ENCODE data around the gene SS18L1. TPM values are rescaled to one million over a fixed set of nuclear protein-coding genes. Genes with fewer than 3 reads are reported as not detected.

The SS18L1 gene
- total and polyA plus RNA-seq, 12 donors: 9.0 to 45.7 (median 14.4) TPM

DNA sequence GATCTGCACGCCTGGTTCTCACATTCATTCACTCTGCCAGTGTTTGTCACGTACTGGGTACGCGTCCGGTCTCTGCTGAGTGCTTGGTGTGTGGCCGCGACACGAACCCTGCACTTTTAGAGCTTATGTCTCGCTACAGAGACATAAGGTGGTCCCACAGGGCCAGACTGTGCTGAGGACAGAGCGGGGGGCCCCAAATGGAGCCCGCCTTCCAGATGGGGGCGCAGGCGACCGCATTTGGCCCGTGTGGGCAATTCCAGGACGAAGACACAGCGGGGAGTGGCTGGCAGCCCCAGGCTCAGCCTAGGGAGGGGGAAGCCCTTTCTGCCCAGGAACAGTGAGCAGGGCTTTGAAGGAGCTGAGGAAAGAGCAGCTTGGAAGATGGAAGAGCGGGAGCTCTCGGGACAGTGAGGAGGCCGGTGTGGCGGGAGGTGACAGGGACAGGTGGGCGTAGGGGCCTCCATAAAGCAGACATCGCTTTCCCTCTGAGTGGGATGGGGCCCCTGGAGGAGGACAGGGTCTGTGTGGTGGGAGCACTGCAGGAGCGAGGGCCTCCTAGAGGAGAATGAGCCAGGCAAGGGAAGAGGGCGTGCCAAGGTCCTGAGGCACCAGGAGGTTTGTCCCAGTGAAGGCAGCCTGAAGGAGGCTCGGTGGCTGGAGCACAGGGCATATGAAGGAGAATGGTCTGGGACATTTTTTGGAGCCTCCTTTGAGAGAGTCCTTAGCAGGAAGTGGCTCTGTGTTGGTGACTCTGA is 31.5 kb downstream of the SS18L1 start:
- Histone ChIP-seq H3K27ac (no peak overlapping the region), H3K4me1 (replicated peaks in 1 of 2) (no peaks in the 10 kb centered on the region), H3K36me3 (replicated peaks in 1 of 2) (peaks cover 0 to 20% of the 10 kb centered on the region in 2 donors), H3K9me3 (replicated peaks in 1 of 3) (no peaks in the 10 kb centered on the region), H3K4me3 (no peak overlapping the region), H3K27me3 (no peaks in the 10 kb centered on the region)
- 95 to 97% (median 96%) methylated on average over 26 of the region's 26 CpGs for WGBS, 4 donors
- intact Hi-C loops (cut with DNase I): no loop called here
- no peak for DNase-seq
- TF ChIP-seq, protein P1, sequence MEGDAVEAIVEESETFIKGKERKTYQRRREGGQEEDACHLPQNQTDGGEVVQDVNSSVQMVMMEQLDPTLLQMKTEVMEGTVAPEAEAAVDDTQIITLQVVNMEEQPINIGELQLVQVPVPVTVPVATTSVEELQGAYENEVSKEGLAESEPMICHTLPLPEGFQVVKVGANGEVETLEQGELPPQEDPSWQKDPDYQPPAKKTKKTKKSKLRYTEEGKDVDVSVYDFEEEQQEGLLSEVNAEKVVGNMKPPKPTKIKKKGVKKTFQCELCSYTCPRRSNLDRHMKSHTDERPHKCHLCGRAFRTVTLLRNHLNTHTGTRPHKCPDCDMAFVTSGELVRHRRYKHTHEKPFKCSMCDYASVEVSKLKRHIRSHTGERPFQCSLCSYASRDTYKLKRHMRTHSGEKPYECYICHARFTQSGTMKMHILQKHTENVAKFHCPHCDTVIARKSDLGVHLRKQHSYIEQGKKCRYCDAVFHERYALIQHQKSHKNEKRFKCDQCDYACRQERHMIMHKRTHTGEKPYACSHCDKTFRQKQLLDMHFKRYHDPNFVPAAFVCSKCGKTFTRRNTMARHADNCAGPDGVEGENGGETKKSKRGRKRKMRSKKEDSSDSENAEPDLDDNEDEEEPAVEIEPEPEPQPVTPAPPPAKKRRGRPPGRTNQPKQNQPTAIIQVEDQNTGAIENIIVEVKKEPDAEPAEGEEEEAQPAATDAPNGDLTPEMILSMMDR (IDR thresholded peaks at IDR 0.05): no peak
- no peak for TF ChIP-seq POLR2A (IDR thresholded peaks at IDR 0.05)

DNA sequence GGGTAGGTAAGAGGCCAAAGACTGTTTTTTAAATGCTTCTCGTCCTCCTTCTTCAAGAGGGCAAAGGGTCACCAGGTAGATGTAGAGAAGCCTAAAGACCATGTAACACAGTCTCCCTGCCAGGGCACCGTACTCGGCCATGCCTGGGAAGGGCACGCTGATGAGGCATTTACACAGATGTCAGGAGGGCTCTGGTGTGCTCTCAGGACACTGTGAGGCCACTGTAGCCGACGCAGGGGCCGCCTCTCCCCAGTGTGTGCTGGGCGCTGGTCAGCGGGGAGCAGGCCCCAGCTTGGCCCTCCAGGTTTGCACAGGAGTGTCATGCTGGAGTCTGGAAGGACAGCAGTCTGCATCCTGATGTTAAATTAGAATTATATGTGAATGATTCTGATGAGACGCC is 32.1 kb downstream of the SS18L1 start:
- no peak for TF ChIP-seq POLR2A (IDR thresholded peaks at IDR 0.05)
- TF ChIP-seq, protein P1 (IDR thresholded peaks at IDR 0.05): no peak
- DNase-seq: no peak
- 89 to 100% (median 95%) methylated on average over 2 to 10 of the region's 10 CpGs for WGBS, 4 donors
- peaks cover 0 to 20% of the 10 kb centered on the region in 2 donors for H3K36me3 ChIP-seq (replicated peaks in 1 of 2)
- H3K27ac ChIP-seq: no peak overlapping the region
- H3K4me1 ChIP-seq (replicated peaks in 1 of 2): no peaks in the 10 kb centered on the region
- H3K27me3 ChIP-seq: no peaks in the 10 kb centered on the region
- no peak overlapping the region for H3K4me3 ChIP-seq
- intact Hi-C loops (cut with DNase I): no loop called here
- H3K9me3 ChIP-seq (replicated peaks in 1 of 3): no peaks in the 10 kb centered on the region

DNA sequence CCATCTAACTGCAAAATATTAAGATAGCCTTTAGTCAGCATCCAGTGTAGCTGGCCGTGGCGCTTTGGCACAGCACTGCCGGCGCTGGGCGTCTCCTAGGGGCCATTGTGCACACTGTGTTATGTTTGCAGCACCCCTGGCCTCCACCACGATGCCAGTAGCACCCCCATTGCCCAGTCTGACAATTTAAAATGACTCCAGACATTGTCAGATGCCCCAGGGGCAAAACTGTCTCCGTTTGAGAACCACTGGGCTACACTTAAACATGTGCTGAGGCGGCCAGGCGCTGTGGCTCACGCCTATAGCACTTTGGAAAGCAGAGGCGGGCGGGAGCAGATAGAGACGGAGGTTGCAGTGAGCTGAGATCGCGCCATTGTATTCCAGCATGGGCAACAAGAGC is 33.3 kb downstream of the SS18L1 start:
- H3K36me3 ChIP-seq (replicated peaks in 1 of 2): peaks cover 0 to 20% of the 10 kb centered on the region in 2 donors
- intact Hi-C loops (cut with DNase I): no loop called here
- no peak overlapping the region for H3K27ac ChIP-seq
- H3K27me3 ChIP-seq: no peaks in the 10 kb centered on the region
- no peaks in the 10 kb centered on the region for H3K9me3 ChIP-seq (replicated peaks in 1 of 3)
- H3K4me3 ChIP-seq: no peak overlapping the region
- 93 to 95% (median 94%) methylated on average over 15 of the region's 15 CpGs for WGBS, 4 donors
- H3K4me1 ChIP-seq (replicated peaks in 1 of 2): peaks cover 0 to under 1% of the 10 kb centered on the region in 2 donors
- no peak for DNase-seq
- TF ChIP-seq, protein P1 (IDR thresholded peaks at IDR 0.05): no peak
- TF ChIP-seq POLR2A (IDR thresholded peaks at IDR 0.05): no peak

DNA sequence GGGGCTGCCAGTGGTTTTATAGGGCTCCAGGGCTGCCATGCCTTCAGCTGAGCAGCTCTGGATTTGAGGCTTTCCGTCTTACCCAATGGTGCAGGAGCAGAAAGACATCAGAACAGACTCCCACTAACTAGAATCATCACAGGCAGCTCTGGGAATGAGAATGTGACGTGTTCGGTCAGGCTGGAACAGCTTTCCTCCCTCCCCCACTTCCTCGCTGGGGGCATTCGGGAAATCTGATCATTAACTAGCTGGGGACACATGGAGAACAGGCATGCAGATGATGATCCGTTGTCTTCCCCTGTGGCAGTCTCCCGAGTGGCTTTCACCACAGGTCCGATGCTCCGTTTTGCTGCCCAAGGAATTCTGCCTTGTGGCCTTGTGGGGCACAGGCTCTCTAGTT is 33.7 kb downstream of the SS18L1 start:
- TF ChIP-seq, protein P1 (IDR thresholded peaks at IDR 0.05): no peak
- no peak for TF ChIP-seq POLR2A (IDR thresholded peaks at IDR 0.05)
- Histone ChIP-seq H3K9me3 (replicated peaks in 1 of 3) (no peaks in the 10 kb centered on the region), H3K4me1 (replicated peaks in 1 of 2) (peaks cover 0 to 5% of the 10 kb centered on the region in 2 donors), H3K36me3 (replicated peaks in 1 of 2) (peaks cover 0 to 20% of the 10 kb centered on the region in 2 donors), H3K4me3 (no peak overlapping the region), H3K27ac (no peak overlapping the region), H3K27me3 (no peaks in the 10 kb centered on the region)
- no peak for DNase-seq
- intact Hi-C loops (cut with DNase I): no loop called here
- WGBS, 4 donors: 88 to 93% (median 92%) methylated on average over 9 of the region's 9 CpGs
